Transverse colon (tissue), 4 donors: ENCODE measurements around the gene RBM20.

ENCODE experiments used
- CTCF ChIP-seq, 5 experiments: fragments of 200-600 bp in 3 of 5; fragments of 450-650 bp in 2 of 5; sonication (generic) in 3 of 5; IDR thresholded peaks; 1 replicate in 2 of 5; 2 replicates in 3 of 5; pipeline ENCODE4 v1.5.1; 2016 to 2017; ENCODE audit warnings: antibody characterized with exemption in 5 of 5, inconsistent platforms in 3 of 5, mild to moderate bottlenecking in 2 of 5, moderate library complexity in 1 of 5
- EP300 ChIP-seq: sonication (generic); formaldehyde crosslinking; IDR thresholded peaks from one replicate; pipeline ENCODE4 v1.6.1; 2017; ENCODE audit warnings: antibody characterized with exemption, low read depth
- POLR2A ChIP-seq: fragments of 450-650 bp; IDR thresholded peaks from one replicate; pipeline ENCODE4 v1.6.1; 2016; ENCODE audit warnings: antibody characterized with exemption, mild to moderate bottlenecking, moderate library complexity
- POLR2AphosphoS5 ChIP-seq, 3 donors: sonication (generic); formaldehyde crosslinking; IDR thresholded peaks; one replicate each; pipeline ENCODE4 v1.6.1; 2016; ENCODE audit warnings: antibody characterized with exemption in 3 of 3

- no peak for TF ChIP-seq POLR2A
- no peak for TF ChIP-seq CTCF (IDR thresholded peaks at IDR 0.05)
- no peak for TF ChIP-seq EP300
- no peak for TF ChIP-seq POLR2AphosphoS5 (IDR thresholded peaks at IDR 0.05)
Measured at GRCh38 chr10:110628161-110628560, 16.0 kb upstream of the RBM20 start.
